MM.1S (cell line): ENCODE results near the gene TP53BP2.
"Not testable (repeated sequence)": the region's sequence is repeated elsewhere in the genome, so short reads cannot be mapped to it uniquely, and the experiment has no call there.

Experiments used
- DNase-seq: peaks from one replicate; pipeline ENCODE4 v3.0.0-alpha.2; 2015
- H2AFZ ChIP-seq: fragments of 300-600 bp; sonication (generic); 2 replicates; pipeline ENCODE4 v1.6.0; 2016; ENCODE audit warnings: antibody characterized with exemption, low read length
- H3F3A ChIP-seq: fragments of 300-600 bp; sonication (generic); 2 replicates; pipeline ENCODE4 v1.6.1; 2016; ENCODE audit warnings: mild to moderate bottlenecking, antibody characterized with exemption, low read length, moderate library complexity, mixed read lengths; ENCODE audit not compliant: insufficient read depth
- H3K27ac ChIP-seq: fragments of 300-600 bp; sonication (generic); 2 replicates; pipeline ENCODE4 v1.5.1; 2016; ENCODE audit warnings: mild to moderate bottlenecking, low read length
- H3K27me3 ChIP-seq: fragments of 300-600 bp; sonication (generic); replicated peaks from 2 replicates; pipeline ENCODE4 v1.6.0; 2016; ENCODE audit warnings: low read length; ENCODE audit not compliant: insufficient read depth
- H3K36me3 ChIP-seq: fragments of 300-600 bp; sonication (generic); replicated peaks from 2 replicates; pipeline ENCODE4 v1.6.1; 2016; ENCODE audit warnings: mild to moderate bottlenecking, low read length, mixed read lengths; ENCODE audit not compliant: insufficient read depth
- H3K4me1 ChIP-seq: fragments of 300-600 bp; sonication (generic); 2 replicates; pipeline ENCODE4 v1.6.1; 2016; ENCODE audit warnings: low read length, mixed read lengths
- H3K4me2 ChIP-seq: fragments of 300-600 bp; sonication (generic); 2 replicates; pipeline ENCODE4 v1.6.0; 2016; ENCODE audit warnings: low read depth, low read length
- H3K4me3 ChIP-seq: fragments of 300-600 bp; sonication (generic); 2 replicates; pipeline ENCODE4 v1.5.1; 2016; ENCODE audit warnings: low read length, mixed read lengths
- H3K79me2 ChIP-seq: fragments of 300-600 bp; sonication (generic); 2 replicates; pipeline ENCODE4 v1.6.1; 2016; ENCODE audit warnings: mixed run types, low read length, mixed read lengths
- H3K9ac ChIP-seq: fragments of 300-600 bp; sonication (generic); 2 replicates; pipeline ENCODE4 v1.6.1; 2016; ENCODE audit warnings: low read length, mixed read lengths
- H3K9me2 ChIP-seq: fragments of 300-600 bp; sonication (generic); replicated peaks from 2 replicates; pipeline ENCODE4 v1.6.1; 2016; ENCODE audit warnings: mild to moderate bottlenecking, low read length, mixed read lengths; ENCODE audit not compliant: insufficient read depth
- H3K9me3 ChIP-seq: fragments of 300-600 bp; sonication (generic); replicated peaks from 2 replicates; pipeline ENCODE4 v1.6.1; 2016; ENCODE audit warnings: mild to moderate bottlenecking, low read length, mixed read lengths; ENCODE audit not compliant: insufficient read depth
- H4K20me1 ChIP-seq: fragments of 300-600 bp; sonication (generic); 2 replicates; pipeline ENCODE4 v1.6.1; 2016; ENCODE audit warnings: mild to moderate bottlenecking, low read length, moderate library complexity, mixed read lengths; ENCODE audit not compliant: insufficient read depth
- CTCF ChIP-seq: fragments of 300-600 bp; sonication (generic); IDR thresholded peaks from 2 replicates; pipeline ENCODE4 v1.5.1; 2016; ENCODE audit warnings: antibody characterized with exemption, low read length, mixed read lengths
- EZH2 ChIP-seq: fragments of 300-600 bp; sonication (generic); optimal IDR thresholded peaks from 2 replicates; pipeline ENCODE3; 2017; ENCODE audit warnings: low read depth, mild to moderate bottlenecking, antibody characterized with exemption, low read length, mixed read lengths
- EZH2phosphoT487 ChIP-seq: fragments of 300-600 bp; sonication (generic); IDR thresholded peaks from 2 replicates; pipeline ENCODE4 v1.6.1; 2018; ENCODE audit warnings: antibody characterized with exemption, low read length

Gene TP53BP2

GRCh38 chr1:223819730-223820514 is 25.8 kb downstream of the TP53BP2 start:
- TF ChIP-seq EZH2phosphoT487 (no peak), EZH2 (no peak), CTCF (no peak)
- H3K9me3 ChIP-seq, result no peaks in the 10 kb centered on the region
- H2AFZ ChIP-seq, result no peak overlapping the region
- H4K20me1 ChIP-seq, result 0 out of 2 replicates have a peak, but pooled peaks cover 3% of the 10 kb centered on the region
- no peaks in the 10 kb centered on the region for H3K27me3 ChIP-seq
- H3K9me2 ChIP-seq, result no peaks in the 10 kb centered on the region
- H3K9ac ChIP-seq, result no peak overlapping the region
- H3K79me2 ChIP-seq, result peaks cover 28% of the 10 kb centered on the region
- H3K4me2 ChIP-seq, result no peak overlapping the region
- H3K4me3 ChIP-seq, result no peak overlapping the region
- H3F3A ChIP-seq, result no peaks in the 10 kb centered on the region
- H3K27ac ChIP-seq, result no peak overlapping the region
- no peak for DNase-seq
- no peaks in the 10 kb centered on the region for H3K4me1 ChIP-seq
- no peaks in the 10 kb centered on the region for H3K36me3 ChIP-seq

GRCh38 chr1:223817265-223817664 is 28.5 kb downstream of the TP53BP2 start:
- H3K27ac ChIP-seq, H3K4me1 ChIP-seq, H2AFZ ChIP-seq, H3F3A ChIP-seq, H4K20me1 ChIP-seq, H3K79me2 ChIP-seq, H3K27me3 ChIP-seq, H3K9ac ChIP-seq, DNase-seq, H3K9me2 ChIP-seq, H3K9me3 ChIP-seq, H3K36me3 ChIP-seq, H3K4me3 ChIP-seq, H3K4me2 ChIP-seq: not testable (repeated sequence)

- H3K9me3 ChIP-seq, result no peaks in the 10 kb centered on the region
- H3F3A ChIP-seq, result no peaks in the 10 kb centered on the region
- no peak overlapping the region for H2AFZ ChIP-seq
- no peak overlapping the region for H3K4me3 ChIP-seq
- no peaks in the 10 kb centered on the region for H3K79me2 ChIP-seq
- H4K20me1 ChIP-seq, result no peaks in the 10 kb centered on the region
- no peaks in the 10 kb centered on the region for H3K27me3 ChIP-seq
- H3K4me1 ChIP-seq, result no peaks in the 10 kb centered on the region
- no peak overlapping the region for H3K4me2 ChIP-seq
- DNase-seq, result no peak
- TF ChIP-seq CTCF, result no peak
- TF ChIP-seq EZH2phosphoT487, result no peak
- no peak for TF ChIP-seq EZH2
- no peaks in the 10 kb centered on the region for H3K9me2 ChIP-seq
- no peak overlapping the region for H3K9ac ChIP-seq
- no peaks in the 10 kb centered on the region for H3K36me3 ChIP-seq
- H3K27ac ChIP-seq, result no peak overlapping the region
Measured at GRCh38 chr1:223815865-223816264, 29.9 kb downstream of the TP53BP2 start.
